GM12892 (cell line): Measurements from ENCODE around the gene ING3.

Source experiments
- DNase-seq: peaks from one replicate; pipeline ENCODE4 v3.0.0; 2011; ENCODE audit not compliant: insufficient read length
- FAIRE-seq: peaks from 2 replicates; lab custom pipeline; 2011; peaks lifted over from hg19 to GRCh38; lab: Jason Lieb, UNC
- POLR2A ChIP-seq: IDR thresholded peaks from 2 replicates; pipeline ENCODE4 v1.6.1; 2011; ENCODE audit warnings: low read depth, low read length, control low read depth
- POLR2AphosphoS5 ChIP-seq: IDR thresholded peaks from 2 replicates; pipeline ENCODE4 v1.6.1; 2011; ENCODE audit warnings: low read depth, low read length, control low read depth
- TAF1 ChIP-seq: IDR thresholded peaks from 2 replicates; pipeline ENCODE4 v1.6.1; 2011; ENCODE audit warnings: low read depth, mild to moderate bottlenecking, control low read depth, low read length, borderline replicate concordance

The ING3 gene

GRCh38 chr7:120991581-120991980, 41.0 kb downstream of the ING3 start:
- TF ChIP-seq POLR2A = no peak
- TF ChIP-seq TAF1 = no peak
- no peak for TF ChIP-seq POLR2AphosphoS5
- DNase-seq (no peak), FAIRE-seq (no peak)

- FAIRE-seq = no peak
- no peak for TF ChIP-seq TAF1
- TF ChIP-seq POLR2AphosphoS5 = no peak
- TF ChIP-seq POLR2A = no peak
- no peak for DNase-seq
Observed at GRCh38 chr7:120992272-120992964, 41.8 kb downstream of the ING3 start.

- TF ChIP-seq POLR2AphosphoS5 (no peak), TAF1 (no peak), POLR2A (no peak)
- no peak for DNase-seq
- FAIRE-seq = no peak
Observed at GRCh38 chr7:120992965-120993494, 42.5 kb downstream of the ING3 start.

DNA sequence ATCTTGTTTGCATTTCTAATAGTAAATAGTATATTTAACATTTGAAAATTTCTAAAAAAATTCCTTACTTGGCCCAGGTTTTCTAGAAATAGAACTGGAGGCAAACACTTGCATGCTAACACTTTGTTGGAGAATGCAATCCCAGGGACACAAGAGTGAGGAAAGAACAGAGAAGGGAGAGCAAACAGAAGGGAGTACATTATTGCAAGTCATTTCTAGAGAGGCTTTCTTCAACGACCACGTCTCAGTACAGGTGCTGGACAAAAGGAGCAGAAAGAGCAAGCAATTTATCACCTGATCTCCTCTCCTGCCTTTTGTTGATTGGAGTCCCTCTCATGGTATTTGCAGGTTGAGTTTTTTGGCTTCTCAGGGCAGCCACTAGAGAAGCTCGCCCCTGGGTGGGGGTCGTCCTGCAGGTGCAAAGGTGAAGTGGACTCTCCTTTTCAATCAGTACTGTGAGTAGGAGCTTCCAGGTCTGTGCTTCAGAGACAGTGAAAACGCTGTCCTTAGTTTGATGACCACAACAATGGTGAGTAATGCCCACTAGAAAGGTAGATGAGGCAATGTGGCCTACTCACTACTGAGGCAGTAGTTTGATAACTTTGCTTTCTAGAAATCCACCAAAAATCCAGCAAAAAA, 43.1 kb downstream of the ING3 start:
- DNase-seq = no peak
- FAIRE-seq = no peak

DNA sequence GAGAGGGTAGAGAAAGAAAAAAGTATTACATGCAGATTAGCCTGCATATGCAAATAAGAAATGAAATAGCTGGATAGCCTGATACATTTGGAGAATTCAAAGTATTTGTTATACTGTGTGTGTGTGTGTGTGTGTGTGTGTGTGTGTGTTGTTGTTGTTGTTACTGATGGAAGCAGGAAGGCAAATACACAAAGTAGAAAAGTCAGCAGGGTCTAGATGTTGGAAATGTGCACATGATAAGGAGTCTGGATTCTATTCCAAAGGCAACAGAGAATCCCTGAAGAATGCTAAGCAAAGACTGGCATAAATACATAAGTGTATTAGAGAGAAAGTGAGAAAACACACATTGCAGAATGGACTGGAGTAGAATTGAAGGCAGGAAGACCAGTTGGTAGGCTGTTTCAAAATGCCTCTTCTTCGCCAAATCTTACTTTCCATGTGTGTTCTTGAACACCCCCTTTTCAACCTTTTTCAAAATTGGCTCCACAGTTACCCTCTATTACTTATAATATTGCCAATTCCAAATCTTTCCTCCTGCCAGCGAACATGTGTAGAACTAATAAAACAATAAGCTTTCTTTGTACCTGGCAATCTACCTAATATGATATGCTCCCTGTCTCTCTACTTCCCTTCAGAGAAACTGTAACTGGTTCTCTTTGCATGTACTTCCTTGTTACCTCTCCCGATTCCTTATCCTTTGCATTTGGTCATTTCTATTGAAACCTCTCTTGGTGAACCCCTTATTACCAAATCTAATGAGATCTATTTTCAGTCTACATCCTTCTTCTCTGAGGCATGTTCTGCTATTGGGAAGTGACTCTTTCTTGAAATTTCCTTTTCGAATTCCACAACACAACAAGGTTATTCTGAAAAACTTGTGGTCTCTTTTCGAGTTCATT, 44.2 kb downstream of the ING3 start:
- no peak for TF ChIP-seq POLR2A
- FAIRE-seq = no peak
- no peak for DNase-seq

More for the DNA sequence above, 43.1 kb downstream of the ING3 start:
- TF ChIP-seq POLR2A (no peak), TAF1 (no peak), POLR2AphosphoS5 (no peak)

- TF ChIP-seq TAF1 (no peak), POLR2A (no peak), POLR2AphosphoS5 (no peak)
- FAIRE-seq = no peak
- DNase-seq = no peak
Observed at GRCh38 chr7:120995654-120996053, 45.1 kb downstream of the ING3 start.

DNA sequence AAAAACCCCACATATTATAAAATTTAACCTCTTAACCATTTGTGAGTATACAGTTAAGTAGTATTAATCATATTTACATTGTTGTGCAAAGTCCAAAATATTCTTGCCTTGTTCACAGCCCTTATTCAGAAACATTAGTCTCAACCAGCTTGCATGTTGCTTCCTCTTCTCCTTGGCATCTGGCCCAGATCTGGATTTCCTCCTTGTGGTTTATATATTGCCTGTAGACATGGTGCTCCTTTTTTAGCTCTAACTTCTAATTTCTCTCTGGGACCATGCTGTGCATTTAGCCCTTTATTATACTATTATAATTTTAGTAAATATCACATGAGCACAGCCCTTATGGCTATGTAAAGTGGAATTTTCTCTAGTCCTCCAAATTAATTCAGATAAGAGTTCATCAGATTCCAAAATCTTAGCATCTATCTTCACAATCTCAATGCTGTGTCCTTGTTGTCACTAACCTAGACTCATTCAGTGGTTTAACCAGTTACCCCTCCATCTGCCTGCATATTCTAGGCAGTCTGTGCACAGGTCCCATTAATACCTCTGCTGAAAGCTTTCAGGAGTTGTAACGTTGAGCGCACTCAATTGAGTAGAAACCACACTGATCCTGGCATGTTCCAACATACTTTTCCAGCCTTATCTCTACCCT, 45.9 kb downstream of the ING3 start:
- FAIRE-seq (no peak), DNase-seq (no peak)
- TF ChIP-seq POLR2A (no peak), POLR2AphosphoS5 (no peak), TAF1 (no peak)

GRCh38 chr7:120996988-120997345, 46.4 kb downstream of the ING3 start:
- no peak for TF ChIP-seq TAF1
- no peak for TF ChIP-seq POLR2A
- TF ChIP-seq POLR2AphosphoS5 = no peak
- FAIRE-seq (no peak), DNase-seq (no peak)

- DNase-seq (no peak), FAIRE-seq (no peak)
- no peak for TF ChIP-seq POLR2A
Observed at GRCh38 chr7:120997882-120998474, 47.4 kb downstream of the ING3 start.

DNA sequence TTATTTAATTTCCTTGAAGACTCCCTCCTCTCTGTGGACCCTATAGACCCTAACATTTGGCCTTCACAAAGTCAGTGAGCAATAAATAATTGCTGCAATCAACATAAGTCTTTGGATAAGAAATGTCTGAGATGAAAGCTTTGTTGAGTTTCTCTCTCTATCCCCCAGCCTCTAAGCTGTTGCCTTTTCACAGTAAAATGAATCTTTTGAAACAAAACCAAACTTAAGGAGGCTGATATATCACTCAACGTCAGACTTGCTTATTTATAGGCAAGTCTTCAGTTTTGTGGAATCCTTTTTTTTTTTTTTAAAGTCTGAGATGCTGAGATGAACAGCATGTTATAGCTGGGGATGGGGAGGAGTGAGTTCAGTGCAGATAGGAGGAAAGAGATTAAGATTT, 47.9 kb downstream of the ING3 start:
- FAIRE-seq (no peak), DNase-seq (no peak)
- TF ChIP-seq POLR2AphosphoS5 = no peak
- no peak for TF ChIP-seq TAF1
- TF ChIP-seq POLR2A = no peak

DNA sequence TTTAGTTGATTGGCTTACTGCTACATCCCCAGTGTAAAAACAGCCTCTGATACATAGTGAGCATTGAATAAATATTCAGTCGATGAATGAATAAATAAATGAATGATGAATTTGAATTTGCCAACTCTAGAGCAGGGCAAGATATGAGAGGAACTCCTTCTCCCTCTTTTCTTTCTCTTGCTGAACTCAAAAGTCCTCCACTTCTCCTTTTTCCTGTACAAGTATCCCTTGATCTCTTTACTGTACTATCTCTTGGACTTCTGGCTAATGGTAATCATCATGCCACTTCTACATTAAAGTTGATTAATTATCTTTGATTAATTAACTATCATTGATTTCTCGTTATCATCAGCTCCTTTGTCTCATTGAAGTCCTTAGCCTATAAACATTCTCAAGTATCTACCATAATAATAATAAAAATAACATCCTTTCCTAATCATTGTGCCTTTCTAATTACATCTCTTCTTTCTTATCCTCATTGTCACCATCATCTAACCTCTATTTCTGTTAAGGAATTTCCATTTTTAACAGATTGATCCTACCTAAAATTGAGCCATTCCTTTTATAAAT, 48.5 kb downstream of the ING3 start:
- DNase-seq (no peak), FAIRE-seq (no peak)
- TF ChIP-seq TAF1 (no peak), POLR2AphosphoS5 (no peak), POLR2A (no peak)
